ENCODE data around the gene ROBO1.
"Not testable (repeated sequence)": the region's sequence is repeated elsewhere in the genome, so short reads cannot be mapped to it uniquely, and the experiment has no call there.

ROBO1 gene

GRCh38 chr3:78917536-78917935 lies 850.3 kb downstream of the ROBO1 start:
- peak; percentile 2 for DNase-seq (ENCODE audit: low read depth, low spot score)

DNA sequence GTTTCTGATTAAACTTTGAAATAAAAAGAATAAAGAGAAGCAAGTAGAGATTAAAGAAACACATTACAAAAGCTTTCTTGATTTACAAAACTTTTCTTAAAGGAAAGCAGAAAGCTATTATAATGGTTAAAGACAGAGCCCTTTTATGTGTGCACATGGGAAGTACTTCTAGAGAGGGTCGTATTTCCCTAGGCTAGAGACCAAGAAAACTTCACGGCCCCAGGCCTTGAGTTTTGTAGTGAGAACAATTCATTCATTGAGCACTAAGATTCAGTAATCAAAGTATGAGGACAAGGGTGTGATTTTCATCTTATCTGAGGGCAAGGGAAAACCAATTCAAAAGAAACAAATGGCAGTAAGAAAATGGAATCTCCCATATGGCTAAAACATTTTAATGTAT lies 854.1 kb downstream of the ROBO1 start:
- no peak for DNase-seq (ENCODE audit: low read depth, low spot score)

DNA sequence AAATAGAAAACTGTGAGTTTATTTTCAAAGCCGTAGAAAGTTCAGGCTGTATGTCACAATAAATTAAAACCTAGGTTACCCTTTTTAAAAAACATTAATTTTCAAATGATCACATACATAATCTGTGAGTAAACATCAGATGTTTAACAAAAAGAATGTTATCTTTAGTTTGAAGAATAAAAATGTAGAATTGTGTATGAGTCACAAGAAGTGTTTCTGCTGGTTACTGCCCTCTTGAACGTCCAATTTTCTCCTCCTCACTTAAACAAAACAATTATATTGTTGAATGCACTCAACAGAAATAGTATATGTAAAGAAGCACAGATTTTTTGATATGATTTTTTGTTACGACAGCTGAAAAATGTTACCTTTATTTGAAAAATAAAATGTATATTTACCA lies 855.1 kb downstream of the ROBO1 start:
- DNase-seq (ENCODE audit: low read depth, low spot score), result no peak

DNA sequence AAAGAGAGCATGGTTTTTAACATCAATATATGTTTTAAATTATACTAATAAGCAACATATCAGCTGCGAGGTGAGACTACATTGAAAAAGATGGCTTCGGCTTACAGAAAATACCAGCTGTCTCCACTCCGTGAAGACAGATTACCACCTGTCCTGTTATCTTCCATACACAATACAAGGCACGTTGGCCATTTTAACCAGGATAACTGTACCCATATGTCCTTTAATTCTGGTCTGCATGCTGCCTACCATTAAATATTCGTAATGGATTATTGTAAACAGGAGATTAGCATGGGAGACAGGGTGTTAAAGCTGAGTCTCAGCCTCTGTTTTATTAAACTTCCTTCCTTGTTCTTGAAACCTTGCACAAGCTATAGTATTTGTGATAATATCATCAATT lies 855.5 kb downstream of the ROBO1 start:
- no peak for DNase-seq (ENCODE audit: low read depth, low spot score)

DNA sequence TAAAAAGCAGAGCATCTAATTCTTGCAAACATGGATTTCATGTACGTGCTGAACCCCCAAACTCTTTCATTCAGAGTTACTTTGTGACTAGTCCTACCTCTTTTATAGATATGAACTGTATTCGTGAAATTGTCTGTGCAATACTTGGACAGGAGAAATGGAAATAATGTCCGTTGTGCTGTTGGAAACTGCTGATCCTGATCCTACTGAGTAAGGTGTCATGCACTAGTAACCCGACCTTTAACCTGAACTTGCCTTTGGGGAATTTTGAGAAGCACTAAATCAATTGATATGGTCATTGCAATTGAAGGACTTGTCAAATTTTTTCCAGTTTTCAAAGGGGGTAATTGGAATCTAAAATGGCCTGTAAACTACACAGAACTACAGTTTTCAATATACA lies 856.4 kb downstream of the ROBO1 start:
- no peak for DNase-seq (ENCODE audit: low read depth, low spot score)

- no peak for DNase-seq (ENCODE audit: low read depth, low spot score)
Measured at GRCh38 chr3:78908236-78908635, 859.6 kb downstream of the ROBO1 start.

GRCh38 chr3:78907367-78907766 lies 860.4 kb downstream of the ROBO1 start:
- no peak for DNase-seq (ENCODE audit: low read depth, low spot score)

- no peak for DNase-seq (ENCODE audit: low read depth, low spot score)
Measured at GRCh38 chr3:78906930-78907329, 860.9 kb downstream of the ROBO1 start.

DNA sequence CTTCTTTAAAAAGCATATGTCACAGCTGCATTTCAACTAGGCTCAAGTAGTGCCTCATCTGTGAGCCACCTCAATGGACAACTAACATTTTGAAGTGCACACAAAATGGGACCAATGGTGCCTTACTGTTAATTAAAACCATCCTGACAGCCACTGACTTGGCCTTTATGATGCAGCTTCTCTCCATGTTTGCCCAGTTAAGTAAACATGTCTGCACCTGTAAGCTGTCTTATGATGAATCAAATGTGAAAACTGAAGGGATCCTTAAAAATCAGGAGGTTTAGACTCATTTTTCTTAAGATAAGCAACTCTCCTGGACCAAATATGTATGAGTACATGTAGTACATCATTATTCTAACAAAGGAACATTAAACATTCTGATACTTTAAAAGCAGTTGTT lies 861.6 kb downstream of the ROBO1 start:
- DNase-seq (ENCODE audit: low read depth, low spot score), result no peak

- no peak for DNase-seq (ENCODE audit: low read depth, low spot score)
Measured at GRCh38 chr3:78905700-78906099, 862.1 kb downstream of the ROBO1 start.

GRCh38 chr3:78901544-78901943 lies 866.3 kb downstream of the ROBO1 start:
- DNase-seq (ENCODE audit: low read depth, low spot score), result no peak

DNA sequence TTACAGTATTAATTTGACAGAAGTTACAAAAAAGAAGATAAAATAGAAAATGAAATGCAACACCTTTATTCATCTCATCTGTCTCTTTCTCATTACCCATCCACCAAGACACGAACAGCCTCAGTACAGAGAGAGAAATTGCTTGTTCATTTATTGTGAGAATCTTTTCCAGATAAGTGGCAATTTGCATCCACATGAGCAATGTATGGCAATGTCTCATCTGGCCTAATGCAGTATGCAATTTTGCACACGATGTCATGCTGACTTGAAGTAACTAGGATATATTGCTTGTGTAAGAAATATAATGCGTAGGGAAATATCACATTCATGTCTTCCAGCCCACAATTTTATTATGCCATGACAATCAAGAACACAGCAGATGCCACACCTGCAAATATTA lies 866.9 kb downstream of the ROBO1 start:
- no peak for DNase-seq (ENCODE audit: low read depth, low spot score)

- no peak for DNase-seq (ENCODE audit: low read depth, low spot score)
Measured at GRCh38 chr3:78900426-78900825, 867.4 kb downstream of the ROBO1 start.

- DNase-seq (ENCODE audit: low read depth, low spot score), result peak; percentile 33
Measured at GRCh38 chr3:78895528-78895927, 872.3 kb downstream of the ROBO1 start.

- no peak for DNase-seq (ENCODE audit: low read depth, low spot score)
Measured at GRCh38 chr3:78894787-78895186, 873.0 kb downstream of the ROBO1 start.

GRCh38 chr3:78893161-78893560 lies 874.6 kb downstream of the ROBO1 start:
- no peak for DNase-seq (ENCODE audit: low read depth, low spot score)

- DNase-seq (ENCODE audit: low read depth, low spot score), result no peak
Measured at GRCh38 chr3:78889348-78889747, 878.5 kb downstream of the ROBO1 start.

DNA sequence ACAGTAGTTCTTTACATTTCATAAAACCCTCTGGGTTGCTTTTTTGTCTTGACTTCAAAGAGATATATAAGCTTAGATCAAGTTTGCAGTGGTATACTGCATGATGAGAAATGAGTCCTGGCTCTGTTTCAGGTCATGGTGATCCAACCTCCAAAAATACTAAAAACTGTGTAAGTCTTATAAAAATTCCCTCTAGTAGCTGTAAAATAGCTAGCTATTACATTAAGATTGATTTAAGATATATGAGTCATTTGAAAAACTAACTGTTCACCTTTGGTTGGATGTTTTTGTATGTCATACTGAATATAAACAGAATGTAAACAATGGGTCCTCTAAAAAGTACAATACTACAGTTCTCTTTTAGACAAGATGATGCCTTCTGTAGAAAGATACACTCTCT lies 879.2 kb downstream of the ROBO1 start:
- no peak for DNase-seq (ENCODE audit: low read depth, low spot score)

- no peak for DNase-seq (ENCODE audit: low read depth, low spot score)
Measured at GRCh38 chr3:78887547-78888011, 880.2 kb downstream of the ROBO1 start.

DNA sequence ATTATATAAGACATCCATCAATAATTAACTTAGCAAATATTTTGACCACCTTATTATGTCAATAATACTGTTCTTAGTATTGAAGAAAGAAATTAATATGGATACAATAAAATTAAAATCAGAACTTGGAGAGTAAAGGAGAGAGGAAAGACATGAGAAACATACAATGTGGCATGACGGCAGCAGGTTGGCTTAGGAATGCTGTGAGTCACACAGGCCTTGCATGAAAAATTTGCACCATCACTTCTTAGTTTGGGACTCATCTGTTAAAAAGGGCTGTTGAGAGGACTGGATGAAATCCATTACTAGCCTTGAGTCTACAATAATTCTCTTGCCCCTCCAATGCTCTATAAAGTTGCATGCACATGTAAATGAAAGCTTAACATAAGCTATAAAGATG lies 880.8 kb downstream of the ROBO1 start:
- DNase-seq (ENCODE audit: low read depth, low spot score), result peak; percentile 63

GRCh38 chr3:78884567-78884966 lies 883.2 kb downstream of the ROBO1 start:
- DNase-seq (ENCODE audit: low read depth, low spot score), result not testable (repeated sequence)

GRCh38 chr3:78882251-78882650 lies 885.5 kb downstream of the ROBO1 start:
- DNase-seq (ENCODE audit: low read depth, low spot score), result no peak

DNA sequence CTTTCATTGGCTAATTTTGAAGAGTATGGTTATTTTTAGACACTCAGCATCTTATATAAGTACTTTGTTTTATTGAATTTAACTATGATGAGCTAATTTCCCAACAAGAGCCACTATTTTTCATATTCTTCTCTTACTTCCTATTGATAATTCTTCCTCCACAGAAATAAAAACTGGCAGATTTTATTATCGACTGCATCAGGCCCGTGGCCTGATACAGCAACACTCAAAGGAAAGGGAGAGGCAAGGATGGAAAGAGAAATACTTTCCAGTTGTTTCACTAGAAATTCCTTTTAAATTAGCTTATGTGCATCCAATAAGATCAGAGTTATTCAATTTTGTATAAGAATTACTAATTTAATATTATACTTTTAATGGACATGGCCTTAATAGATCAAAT lies 886.3 kb downstream of the ROBO1 start:
- DNase-seq (ENCODE audit: low read depth, low spot score), result no peak

DNA sequence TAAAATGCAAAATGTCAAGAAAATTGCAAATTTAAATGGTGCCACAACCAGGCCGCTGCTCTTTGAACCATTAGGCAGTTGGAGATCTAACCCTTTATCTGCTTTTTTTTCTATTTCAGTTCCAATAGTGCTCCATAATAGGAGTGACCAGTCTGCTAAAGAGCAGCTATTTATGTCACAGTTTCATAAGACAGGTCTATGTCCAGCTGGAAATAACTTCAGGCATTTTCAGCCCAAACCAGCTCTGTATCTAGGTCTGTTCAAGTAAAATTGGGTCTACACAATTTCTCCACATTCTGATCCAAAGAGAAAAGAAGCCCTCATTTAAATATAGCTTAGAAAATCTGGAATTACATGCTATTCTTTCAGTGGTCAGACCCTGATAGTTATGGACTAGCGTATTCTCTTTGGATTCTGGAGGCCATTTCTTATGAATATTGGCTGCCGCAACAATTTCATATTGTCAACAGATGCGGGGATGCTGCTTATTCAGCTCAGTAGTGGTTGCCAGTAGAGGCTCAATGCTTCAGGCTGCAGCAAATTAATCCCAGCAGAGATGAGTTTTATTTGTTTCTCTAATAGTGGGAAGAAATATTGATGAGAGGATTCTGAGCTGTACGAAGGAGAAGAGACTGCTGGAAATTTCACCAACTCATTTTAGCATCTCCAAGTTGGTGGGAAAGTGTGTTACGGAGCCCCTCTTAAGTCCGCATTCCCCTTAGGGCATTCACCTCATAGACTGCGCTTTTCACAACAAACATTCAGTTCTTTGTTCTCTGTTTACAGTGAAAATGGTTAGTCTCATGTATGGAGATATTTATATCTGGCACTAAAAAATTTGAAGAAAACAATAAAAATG lies 887.0 kb downstream of the ROBO1 start:
- DNase-seq (ENCODE audit: low read depth, low spot score), result no peak
